GM19238 (cell line): ENCODE results near the gene DEPP1.
A peak's percentile ranks its signal among the peaks of the same experiment; 100 is the strongest.

ENCODE experiments used
- DNase-seq: peaks from one replicate; pipeline ENCODE4 v3.0.0; 2011; ENCODE audit warnings: low spot score; ENCODE audit not compliant: insufficient read length

Gene DEPP1

GRCh38 chr10:44934416-44935200 lies 44.0 kb downstream of the DEPP1 start:
- DNase-seq: no peak

- no peak for DNase-seq
These were observed 44.9 kb downstream of the DEPP1 start for GRCh38 chr10:44933451-44934321.

- DNase-seq: peak; percentile 66
These were observed 45.8 kb downstream of the DEPP1 start for GRCh38 chr10:44932517-44933450.

- no peak for DNase-seq
These were observed 46.7 kb downstream of the DEPP1 start for GRCh38 chr10:44931621-44932516.

- DNase-seq: no peak
These were observed 47.5 kb downstream of the DEPP1 start for GRCh38 chr10:44930904-44931620.

GRCh38 chr10:44929356-44930255 lies 49.0 kb downstream of the DEPP1 start:
- DNase-seq: no peak

- no peak for DNase-seq
These were observed 50.1 kb downstream of the DEPP1 start for GRCh38 chr10:44928462-44928861.

- no peak for DNase-seq
These were observed 51.3 kb downstream of the DEPP1 start for GRCh38 chr10:44927352-44927751.

- no peak for DNase-seq
These were observed 51.8 kb downstream of the DEPP1 start for GRCh38 chr10:44926751-44927351.
